Stimulated activated CD4-positive, alpha-beta T cell treated with anti-CD3 and anti-CD28 coated beads, TNF-alpha, amount 100 ng/mL, for 24 hours (primary cell): ENCODE results near the gene PROX1.

ENCODE experiments used
- DNase-seq, 3 experiments: peaks; one replicate each; pipeline ENCODE4 v3.0.0-alpha.2; 2020; ENCODE audit warnings: low read depth in 3 of 3

PROX1 gene, protein sequence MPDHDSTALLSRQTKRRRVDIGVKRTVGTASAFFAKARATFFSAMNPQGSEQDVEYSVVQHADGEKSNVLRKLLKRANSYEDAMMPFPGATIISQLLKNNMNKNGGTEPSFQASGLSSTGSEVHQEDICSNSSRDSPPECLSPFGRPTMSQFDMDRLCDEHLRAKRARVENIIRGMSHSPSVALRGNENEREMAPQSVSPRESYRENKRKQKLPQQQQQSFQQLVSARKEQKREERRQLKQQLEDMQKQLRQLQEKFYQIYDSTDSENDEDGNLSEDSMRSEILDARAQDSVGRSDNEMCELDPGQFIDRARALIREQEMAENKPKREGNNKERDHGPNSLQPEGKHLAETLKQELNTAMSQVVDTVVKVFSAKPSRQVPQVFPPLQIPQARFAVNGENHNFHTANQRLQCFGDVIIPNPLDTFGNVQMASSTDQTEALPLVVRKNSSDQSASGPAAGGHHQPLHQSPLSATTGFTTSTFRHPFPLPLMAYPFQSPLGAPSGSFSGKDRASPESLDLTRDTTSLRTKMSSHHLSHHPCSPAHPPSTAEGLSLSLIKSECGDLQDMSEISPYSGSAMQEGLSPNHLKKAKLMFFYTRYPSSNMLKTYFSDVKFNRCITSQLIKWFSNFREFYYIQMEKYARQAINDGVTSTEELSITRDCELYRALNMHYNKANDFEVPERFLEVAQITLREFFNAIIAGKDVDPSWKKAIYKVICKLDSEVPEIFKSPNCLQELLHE

DNA sequence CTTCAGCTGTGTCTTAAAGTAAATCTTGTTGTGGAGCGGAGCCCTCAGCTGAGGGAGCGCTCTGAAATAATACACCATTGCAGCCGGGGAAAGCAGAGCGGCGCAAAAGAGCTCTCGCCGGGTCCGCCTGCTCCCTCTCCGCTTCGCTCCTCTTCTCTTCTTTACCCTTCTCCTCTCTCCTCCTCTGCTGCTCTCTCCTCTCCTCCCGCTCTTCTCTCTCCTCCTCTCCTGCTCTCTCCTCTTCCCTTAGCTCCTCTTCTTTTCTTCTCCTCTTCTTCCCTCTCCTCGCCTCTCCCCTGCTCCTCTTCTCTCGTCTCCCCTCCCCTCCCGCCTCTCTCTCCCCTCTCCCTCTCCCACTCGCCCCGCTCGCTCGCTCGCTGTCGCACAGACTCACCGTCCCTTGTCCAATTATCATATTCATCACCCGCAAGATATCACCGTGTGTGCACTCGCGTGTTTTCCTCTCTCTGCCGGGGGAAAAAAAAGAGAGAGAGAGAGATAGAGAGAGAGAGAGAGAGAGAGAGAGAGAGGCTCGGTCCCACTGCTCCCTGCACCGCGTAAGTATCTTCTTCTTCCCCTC is at the start of gene PROX1:
TSS of gene PROX1 (plus strand) at position 47 of the 580 bp plus-strand sequence. CDS start 8,563 bp downstream, outside the sequence.
- DNase-seq = no peak

DNA sequence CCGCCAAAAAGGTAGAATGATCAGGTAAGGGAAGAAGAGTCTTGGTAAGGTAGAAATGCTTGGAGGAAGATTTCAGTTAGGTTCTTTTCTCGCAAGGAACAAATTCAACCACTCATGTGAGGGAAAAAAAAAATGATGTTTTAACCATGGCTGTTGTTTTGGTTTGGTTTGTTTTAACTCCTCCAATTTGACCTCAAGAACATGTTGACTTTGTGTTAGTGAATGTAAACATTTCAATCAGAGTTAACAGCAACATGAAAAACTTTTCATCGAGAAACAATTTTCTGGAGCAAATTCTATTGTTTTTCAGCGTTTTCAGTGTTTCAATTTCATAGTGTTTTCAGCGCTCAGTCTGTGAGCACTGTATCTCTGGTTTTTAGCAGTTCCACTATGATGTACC is 49.0 kb upstream of the PROX1 start:
- DNase-seq = no peak

DNA sequence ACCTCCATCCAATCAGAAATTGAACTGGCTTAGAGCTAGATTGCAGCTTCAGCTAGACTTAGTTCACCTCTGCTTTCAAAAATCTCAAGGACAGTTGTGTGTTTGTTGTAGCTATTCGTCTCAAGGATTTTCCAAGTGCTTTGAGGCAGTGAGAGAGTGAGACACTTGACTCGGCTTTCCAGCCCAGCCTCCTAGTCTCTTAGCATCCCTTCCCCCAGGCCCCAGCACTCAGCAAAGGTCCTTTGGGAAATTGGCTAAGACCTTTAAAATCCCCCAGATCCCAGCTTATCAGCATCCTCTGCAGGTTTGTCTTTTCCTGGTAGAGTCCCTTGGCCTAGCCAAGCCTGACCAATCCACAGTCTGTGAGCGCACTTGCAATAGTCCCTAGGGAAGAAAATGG is 47.9 kb upstream of the PROX1 start:
- DNase-seq = no peak

DNA sequence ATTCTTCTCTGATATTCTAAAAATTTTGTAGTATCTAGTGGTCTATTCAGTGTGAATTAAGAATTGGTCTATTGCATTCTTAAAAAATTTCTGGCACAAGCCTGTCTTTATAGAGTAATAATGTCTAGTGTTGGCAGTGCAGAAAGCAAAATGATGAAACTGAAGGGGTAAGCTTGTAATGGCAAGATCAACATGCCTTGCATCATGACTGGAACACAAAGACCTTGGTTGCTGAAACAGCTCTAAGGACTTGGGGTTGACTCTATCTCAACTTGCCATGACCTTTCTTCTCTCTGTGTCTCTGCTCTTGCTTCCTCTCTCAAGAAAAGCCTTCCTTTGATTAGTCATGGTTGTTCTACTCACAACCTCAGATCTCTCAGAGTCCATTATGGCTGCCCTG is 46.8 kb upstream of the PROX1 start:
- DNase-seq = no peak

DNA sequence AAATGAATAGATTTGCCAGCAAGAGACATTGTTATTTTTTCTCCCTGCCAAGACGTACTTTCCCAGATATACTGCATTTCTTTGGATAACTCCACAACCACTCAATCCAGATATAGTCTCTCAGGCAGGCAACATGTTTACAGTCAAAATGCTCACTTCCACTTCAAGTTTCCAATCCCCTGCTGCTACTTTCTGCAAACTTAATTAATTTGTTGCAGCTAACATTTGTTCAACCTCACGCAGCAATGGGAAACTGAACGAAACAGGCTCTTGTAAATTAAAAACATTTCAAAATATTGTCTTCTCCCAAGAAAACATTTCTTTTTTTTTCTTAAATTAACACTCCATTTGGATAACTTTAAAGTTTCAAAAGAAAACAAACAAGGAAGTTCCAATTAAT is 45.7 kb upstream of the PROX1 start:
- DNase-seq = no peak

DNA sequence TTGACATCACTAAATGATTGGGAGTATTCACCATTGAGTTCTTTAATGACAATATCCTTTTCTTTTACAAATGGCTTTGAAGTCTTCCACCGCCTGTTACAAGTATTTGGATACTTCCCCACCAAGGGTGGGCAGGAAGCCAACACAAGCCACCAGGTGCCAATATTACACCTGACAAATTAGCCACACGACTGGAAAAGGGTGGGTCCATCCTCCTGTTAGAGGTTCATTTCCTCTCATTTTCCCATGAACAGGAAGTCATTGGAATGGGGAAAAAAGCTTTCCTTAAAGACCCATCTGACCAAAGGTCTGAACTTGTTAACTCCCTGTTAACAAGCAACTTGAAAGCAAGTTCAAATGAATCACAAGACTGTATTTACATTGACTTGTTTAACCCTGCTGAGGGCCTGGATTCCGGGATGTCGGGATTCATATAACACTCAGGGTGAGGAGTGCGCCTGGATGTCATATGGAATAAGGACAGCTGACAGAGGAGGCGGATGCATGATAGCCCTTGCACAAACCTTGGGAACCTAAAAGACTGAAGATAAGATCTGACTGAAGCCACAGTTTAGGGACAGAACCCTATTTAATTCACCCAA is 40.5 kb upstream of the PROX1 start:
- DNase-seq = no peak

DNA sequence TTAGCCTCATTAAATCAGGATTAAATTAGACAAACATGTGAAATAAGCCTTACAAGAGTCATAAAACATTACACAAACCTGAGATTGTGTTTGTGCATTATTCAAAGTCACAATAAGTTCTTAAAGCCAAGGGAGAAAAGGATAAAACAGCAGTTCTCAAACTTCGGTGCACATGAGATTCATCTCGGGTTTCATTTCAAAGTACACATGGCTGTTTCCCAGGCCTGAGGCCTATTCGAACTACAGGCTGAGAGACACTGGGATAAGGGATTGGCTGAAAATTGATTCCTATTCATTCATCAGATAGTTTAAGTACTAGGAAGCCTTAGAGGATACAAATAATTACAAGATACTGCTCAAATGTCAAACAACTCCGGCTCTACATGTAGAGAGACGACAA is 35.9 kb upstream of the PROX1 start:
- DNase-seq = no peak

DNA sequence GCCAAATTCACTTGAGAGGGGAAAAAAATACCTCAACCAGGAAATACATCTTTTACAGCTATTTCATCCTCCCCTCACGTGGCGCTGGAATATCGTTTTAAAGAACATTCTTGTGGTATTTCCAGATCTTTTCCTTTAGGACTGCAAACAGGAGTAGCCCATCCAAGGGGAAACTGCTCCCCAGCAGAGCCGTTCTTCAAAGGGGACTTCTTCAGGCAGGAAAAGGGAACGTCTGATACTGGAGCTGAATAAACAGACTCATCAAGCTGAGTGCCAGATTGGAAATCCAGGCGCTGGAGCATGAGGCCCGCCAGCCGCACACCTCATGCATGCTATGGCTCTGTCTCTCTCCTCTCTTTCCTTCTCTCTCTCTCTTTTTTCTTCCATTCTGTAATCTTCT is 34.0 kb upstream of the PROX1 start:
- no peak for DNase-seq

DNA sequence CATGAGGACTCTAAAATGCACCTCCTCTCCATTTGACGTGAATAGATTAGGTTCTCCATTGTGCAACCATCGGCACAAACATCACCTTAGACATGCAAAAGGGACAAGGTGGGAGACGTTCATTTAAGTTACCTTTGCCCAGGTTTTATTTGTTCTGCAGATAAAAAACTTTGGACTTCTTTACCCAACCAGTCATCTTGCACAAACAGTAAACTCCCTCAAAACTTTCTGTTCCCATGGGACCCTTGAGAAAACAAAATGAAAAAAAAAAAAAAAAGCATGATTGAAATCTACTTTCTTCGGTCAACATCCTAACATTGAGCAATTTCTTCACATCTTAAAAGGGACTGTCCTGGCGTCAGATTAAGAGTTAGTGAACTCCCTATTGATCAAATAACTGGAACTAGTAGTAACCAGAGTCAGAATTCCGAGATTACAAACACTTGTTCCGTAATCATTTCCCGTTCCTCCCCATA is 31.4 kb upstream of the PROX1 start:
- DNase-seq = no peak

DNA sequence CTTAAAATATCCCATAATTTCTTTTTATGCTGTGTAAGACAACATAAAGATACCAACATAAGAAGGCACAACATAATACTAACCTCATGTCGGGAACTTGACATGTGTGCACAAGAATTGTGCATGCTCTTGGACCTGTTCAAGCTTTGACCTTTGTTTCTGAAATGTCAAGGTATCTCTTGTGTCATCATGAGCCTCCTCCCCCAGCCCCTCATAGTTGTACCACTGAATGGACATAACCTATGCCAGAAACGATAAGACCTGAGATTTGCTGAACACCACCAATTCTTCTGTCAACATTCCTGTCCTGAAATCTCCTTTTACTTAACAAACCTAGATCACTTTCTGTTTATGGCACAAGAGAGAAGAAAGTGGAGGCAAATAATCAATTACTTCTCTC is 29.4 kb upstream of the PROX1 start:
- DNase-seq = no peak

DNA sequence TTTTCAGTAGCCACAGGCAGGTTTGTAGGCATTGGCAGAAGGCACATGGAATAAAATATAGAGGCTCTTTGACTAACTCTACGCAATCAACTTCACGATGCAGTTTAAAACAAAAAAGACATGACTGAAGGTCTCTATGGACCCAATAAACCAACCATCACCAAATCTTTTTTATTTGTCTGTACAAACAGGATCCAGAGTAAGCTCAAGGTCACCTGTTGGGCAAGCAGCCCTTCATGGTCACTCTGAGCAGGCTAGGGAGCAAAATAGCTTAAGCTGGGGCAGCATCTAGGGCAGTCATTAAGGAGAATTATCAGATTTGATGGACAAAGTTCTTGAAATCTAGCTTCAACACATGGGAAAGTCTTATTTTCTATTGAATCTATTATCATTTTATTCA is 26.8 kb upstream of the PROX1 start:
- no peak for DNase-seq

DNA sequence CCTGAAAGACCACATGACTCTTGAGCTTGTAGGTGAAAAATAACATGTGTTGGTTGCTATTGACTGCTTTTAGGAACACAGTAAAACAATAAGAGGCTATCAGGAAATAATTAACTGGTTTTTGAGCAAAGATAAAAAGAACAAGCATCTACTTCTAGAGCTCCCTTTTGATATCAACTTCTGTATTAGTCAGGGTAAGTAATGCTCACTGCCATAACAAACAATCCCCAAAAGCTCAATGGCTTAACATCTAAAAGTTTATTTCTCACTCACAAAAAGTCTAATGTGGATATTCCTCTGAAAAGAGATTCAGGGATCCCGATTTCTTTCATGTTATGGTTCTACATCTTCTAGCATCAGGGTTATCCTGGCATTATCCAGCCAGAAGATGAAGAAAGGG is 25.3 kb upstream of the PROX1 start:
- DNase-seq = no peak

DNA sequence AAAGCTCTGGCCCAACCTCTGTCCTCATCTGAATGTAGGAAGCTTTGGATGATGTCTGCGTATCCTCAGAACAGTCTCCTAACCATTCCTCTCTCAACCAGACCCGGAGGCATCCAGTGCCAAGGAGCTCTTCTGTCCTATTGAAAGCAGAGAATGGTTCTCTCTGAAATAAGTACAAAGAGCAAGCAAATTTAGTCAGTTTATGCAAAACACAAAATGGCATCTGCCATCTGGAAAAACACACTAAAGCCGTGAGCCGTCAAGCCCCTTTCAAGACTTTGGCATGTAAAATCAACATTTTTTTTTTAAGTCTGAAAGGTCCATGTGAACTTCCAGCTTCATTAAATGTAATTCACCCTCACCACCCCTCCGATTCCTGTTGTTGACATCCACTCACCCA is 21.7 kb upstream of the PROX1 start:
- no peak for DNase-seq

DNA sequence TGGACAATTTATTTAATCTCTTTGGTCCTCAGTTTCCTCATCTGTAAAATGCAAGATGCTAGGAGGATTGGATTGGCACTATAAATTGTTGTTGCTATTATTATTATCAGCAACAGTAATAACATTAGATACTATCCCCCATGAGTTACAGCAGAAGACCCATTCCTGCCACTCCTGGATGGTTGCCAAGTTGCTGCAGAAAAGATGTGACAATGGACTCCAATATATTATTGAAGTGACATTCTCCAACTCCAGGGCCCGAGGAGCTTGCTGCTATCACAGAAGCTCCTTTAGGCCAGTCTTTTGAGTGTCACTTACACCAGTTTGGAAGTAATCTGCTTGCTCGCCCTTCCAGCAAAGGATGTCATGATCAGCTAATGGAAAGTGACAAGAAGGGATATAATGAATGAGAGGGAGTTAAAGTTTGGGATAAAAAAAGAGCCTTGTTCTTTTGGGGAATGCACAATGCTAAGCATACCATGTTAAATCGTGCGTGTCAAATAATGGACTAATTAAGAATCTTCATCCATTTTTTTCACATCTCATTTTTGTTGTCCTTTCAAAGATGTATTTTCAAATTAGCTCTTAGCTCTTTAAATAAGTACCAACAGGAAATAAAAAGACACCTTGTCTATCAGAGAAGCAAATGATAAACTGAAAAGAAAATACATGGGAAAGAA is 19.5 kb upstream of the PROX1 start:
- DNase-seq = no peak

DNA sequence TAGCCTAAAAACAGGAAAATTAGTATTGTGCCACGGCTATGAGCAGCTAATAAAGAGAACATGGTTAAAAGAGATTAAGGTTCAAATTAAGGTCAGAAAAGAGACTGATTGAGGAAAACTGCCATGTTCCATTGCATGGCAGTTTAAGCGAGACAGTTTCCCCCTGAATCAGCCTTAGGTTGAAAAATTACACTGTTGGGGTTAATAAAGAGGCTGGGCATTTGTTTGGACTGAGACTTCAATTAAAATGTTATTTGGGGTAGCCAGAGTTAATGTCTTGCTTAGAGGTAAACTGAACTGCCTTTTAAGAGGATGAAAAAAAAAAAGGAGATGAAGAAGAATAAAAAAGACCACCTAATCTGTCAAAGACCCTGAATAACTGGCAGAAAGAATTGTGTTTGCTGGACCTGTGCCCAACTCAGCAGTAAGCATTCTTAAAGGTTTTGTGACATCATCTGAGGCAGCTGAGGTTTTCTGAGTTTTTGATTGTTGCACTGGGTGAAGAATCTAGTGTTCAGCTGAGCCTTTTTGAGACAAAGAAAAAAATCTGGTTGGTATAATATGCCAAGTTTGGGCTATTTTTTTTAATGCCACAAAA is 17.7 kb upstream of the PROX1 start:
- no peak for DNase-seq

DNA sequence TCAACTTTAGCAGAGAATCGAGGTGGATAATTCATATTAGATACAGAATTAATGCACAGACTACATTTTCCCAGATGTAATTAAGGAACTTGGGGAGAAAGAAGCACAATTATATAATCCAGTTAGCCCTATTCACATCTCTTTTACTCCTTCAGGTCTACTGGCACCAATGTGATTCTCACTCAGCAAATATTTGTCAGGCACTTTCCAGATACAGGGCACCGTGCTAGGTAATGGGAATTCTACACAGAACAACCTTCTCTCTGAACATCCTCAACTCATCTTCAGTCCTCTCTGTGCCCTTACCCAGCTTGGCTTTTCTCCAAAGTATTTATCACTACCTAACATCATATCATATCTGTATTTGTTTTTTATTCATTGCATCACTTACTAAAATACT is 15.6 kb upstream of the PROX1 start:
- no peak for DNase-seq

DNA sequence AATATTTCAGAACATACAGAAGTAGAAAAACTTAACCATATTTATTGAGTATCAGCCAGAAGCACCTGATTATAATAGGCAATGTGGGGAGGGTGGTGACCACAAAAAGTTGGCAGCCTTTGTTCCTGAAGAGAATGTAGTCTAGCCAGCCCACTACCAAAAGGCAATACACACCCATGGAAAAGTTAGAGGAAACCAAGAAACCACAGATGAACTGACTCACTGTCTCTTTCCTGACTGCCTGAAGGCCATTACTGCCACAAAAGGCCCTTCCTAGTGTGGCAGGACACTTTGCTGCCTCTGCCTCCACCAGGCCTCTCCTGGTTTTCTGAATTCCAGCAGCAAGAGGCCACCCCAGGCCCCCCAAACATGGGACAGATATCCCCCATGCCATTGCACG is 14.6 kb upstream of the PROX1 start:
- DNase-seq = no peak

DNA sequence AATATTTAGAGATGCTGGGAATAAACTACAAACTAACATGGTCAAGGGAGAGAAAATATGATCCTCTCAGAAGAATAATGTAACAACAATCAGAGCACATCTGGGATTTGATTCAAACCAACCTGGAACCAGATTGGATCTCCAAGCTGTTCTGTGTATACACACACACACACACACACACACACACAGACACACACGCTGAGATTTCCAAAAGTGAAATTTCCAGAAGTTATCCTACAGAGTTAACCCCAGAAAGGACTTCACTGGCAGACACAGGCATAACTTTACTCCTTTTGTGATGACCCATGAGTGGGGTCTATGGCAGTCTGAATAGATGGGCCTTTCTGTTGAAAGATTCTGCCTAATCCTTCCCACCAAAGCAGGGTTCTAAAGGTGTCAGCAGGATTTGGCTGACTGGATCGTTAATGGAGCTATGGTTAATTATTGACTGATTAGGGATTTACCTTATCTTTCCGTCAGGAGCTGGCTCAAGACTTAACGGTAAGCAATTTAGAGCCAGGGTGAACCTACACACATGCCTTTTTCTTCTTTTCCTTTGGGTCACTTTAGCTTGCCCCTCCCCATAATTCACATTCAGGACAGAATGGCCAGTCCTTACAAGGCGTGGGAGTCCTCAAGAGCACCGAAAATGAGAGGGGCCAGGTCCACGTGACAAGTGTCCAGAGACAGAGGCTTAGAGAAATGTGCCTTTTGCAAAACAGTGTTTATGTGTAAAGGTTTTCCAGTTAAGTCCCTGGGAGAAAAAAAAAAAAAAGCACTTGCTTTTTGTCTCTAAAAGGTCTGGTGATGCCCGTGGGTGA is 10.9 kb upstream of the PROX1 start:
- DNase-seq = no peak

DNA sequence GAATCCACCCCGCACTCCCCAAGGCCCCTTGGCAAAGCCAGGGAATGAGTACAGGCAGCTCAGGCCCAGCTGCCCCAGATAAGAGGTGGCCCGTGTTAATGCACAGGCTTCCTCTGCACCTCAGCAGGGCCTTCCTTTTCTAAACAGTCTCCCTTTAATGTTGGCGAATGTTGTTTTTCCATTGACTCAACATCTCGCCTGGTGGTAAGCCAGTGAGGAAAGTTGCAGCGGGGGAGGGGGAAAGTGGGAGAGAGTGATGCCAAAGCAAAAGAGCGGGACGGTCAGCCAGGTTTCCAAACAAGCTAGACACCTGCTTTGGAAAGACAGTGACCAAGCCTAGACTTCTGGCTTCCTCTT is 10.3 kb upstream of the PROX1 start:
- DNase-seq = no peak

DNA sequence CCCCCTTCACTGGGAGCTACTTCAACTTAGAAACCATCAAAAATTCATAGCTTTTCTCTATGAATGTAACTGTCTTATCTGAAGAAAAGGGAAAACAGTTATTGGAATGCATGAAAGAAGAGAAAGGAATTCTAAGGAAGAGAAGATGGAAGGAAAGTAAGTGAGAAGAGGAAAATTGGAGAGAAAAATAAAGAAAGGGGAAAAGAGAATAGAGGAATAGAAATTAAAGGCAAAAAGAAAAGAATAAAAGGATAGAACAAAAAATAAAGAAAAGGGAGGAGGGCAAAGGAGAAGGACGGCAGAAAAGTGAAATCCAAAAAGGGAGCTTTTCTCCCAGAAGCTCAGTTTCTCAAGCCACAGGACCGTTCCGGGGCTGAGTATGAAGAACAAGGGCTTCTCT is 9.9 kb upstream of the PROX1 start:
- no peak for DNase-seq
